GM21786 (cell line): ENCODE measurements around the gene FBXO8.

Source experiments
- ATAC-seq: cut with Tn5 transposase; IDR thresholded peaks from one replicate; pipeline ENCODE4 v1.9.1; 2021; ENCODE audit not compliant: unreplicated experiment

Gene FBXO8

DNA sequence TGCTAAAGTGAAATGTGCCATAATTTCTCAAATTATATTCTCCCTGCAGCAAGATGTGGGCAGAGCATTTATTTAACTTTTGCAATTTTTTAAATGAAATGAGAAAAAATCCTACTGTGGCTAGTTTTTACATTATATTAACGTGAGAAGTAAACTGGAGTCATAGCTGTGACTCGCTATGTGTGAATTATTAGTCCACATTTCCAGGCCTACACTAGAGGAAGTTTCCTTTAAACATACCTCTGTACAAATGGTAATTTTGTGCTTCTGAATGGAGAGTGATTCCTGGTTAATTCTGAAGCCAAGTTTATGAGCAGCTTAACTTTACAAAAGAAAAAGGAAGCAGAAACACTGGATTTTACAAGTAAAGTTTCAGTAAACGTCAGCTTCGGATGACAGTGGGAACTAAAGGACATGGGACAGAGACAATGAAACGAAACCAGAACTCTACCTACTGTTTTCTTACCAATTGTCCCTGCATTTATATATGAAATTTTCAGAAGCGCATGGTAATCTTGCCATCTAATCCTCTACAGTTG lies 72.4 kb downstream of the FBXO8 start:
- no peak for ATAC-seq

DNA sequence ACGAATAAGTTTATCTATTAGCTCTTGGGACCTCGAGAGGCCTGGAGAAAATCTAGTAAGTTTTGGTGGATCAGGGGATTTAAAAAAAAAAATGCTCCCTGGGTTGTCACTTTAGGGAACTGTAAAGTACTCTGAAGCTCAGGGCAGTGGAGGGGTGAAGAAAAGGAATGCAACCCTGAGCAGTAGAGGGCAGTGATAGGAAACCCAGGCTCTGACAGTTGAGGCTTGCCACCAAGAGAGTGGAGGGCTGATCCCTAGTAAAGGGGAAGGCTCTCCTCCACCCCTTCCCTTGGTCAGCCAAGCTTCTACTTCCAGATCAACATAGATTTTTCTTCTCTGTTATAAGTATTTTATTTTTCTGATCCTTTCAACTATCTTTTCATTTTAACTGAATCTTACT lies 73.1 kb downstream of the FBXO8 start:
- ATAC-seq, result no peak

DNA sequence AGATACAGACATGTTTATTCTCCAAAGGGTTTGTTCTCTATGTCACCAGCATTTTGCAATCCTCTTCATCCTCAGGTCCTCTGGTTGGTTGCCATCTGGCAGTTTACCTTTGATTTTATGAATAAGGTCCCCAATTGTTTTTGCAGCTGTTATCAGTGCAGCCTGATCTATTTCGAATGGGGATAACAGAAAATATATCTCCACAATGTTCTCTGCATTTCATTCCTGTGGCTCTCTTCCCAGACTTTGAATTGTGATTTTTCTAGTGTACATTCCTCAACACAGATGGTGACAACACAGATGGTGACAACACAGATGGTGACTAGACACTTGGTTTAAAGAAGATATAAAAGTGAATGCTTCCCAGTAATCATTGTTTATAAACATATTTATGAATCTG lies 74.1 kb downstream of the FBXO8 start:
- no peak for ATAC-seq

DNA sequence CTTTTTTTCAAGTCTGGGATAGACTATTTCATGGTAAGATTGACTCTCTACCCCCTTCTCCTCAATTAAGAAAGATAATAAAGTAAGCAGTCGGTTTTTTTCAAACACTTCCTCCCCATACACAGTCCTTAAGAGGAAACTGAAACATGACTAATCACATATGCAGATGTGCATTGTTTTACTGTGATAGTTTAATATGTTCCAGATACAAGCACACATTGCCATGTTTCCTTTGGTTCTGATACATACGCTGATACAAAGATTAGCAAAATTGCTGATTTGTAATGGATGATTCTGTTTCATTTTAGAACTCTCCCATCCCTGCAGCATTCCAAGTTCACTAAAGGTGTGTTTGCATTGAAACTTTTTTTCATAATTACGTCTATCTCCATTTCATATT lies 76.1 kb downstream of the FBXO8 start:
- no peak for ATAC-seq

DNA sequence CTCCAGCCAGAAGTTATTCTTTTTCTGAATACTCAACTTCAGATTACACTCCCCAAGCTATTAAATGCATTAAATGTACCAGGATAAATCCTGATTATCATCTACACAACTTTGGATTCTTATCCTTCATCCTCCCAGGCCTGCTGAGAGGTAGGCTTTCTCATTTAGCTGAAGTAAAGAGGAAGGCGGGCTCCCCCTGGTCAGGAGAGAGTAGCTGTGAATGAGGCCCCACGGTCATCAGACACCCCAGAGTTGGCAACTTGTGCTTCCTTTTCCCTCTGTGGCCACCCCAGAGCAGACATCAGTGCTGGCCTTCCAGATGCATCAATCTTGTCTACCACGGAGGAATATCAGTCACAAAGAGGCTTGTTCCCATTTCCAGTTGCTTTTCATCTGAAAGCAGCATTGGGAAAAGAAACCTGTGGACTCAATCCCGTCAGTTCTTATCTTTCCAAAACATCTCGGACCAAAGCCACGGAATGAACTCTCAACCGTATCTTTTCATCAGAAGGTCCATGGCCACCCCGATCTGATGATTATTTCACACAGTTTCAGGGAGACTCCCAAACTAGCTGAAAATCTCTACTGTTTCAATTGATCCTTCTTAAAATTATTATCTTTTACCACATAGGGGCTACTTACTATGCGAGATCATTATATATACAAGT lies 79.2 kb downstream of the FBXO8 start:
- no peak for ATAC-seq

DNA sequence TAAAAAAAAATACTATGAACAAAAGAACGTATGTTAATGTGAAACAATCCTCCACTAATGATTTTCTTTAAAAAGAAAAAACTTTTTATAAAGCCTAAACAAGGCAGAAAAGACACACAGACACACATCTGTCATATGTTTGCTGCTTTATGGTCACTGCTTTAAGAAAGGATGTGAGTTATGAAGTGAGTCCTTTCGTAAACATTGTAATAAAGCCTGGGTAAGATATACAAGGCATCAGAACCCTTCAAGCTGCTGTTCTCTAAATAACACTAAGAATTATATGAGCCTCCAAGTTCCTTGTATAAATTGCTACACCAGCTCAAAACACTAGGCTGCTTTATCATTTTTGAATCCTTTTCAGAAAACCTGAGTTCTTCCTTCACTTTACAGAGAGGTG lies 81.6 kb downstream of the FBXO8 start:
- ATAC-seq, result no peak

DNA sequence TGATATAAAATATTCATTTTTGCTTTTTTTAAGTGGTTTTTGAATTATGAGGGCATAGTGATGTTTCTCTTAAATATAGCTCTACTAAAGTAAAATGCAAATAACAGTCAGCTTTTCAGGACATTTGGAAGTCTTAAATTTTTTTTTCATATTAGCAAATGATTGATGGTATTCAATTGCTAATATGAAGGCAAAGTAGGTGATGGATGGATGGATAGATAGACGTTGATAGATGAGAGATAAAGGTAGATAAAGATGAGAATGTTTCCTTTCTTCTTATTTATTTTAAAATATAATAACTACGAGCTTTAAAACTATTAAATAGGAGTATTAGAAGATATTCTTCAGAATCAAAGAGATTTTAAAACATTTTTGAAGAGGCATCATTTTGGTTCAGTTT lies 83.7 kb downstream of the FBXO8 start:
- no peak for ATAC-seq

DNA sequence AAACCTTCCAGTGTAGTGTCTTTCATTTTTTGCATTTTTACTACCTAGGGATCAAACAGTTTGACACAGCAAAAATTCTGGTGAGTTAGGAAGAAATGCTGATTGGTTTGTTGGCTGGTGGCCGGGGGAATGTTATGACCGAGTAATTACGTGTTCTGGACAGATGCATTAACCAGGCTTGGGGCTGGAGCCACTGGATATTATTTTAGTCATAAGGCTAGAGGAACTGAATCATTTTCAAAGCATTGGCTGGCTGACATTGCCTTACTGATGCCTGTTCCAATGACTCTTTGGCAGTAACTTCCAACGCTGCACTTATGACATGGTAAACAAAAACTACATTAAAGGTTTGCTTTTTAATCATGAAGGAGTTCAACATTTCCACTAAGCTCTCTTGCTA lies 84.6 kb downstream of the FBXO8 start:
- ATAC-seq, result no peak

DNA sequence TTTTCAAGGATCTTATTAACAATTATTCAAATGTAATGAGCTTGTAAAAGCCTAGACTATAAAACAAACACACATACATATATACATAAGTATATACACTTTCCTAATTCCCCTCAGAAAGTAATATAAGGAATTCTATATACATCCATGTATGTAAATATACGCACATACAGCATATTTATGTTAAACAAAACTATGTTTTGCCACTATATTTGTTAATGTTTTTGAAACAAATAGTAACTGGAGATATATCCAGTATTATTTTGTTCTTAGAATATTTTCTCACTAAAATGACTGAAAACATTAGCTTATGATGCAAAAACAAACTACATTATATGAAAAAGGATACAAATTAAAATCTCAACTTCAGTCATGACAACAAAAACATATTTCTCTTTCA lies 85.1 kb downstream of the FBXO8 start:
- no peak for ATAC-seq

DNA sequence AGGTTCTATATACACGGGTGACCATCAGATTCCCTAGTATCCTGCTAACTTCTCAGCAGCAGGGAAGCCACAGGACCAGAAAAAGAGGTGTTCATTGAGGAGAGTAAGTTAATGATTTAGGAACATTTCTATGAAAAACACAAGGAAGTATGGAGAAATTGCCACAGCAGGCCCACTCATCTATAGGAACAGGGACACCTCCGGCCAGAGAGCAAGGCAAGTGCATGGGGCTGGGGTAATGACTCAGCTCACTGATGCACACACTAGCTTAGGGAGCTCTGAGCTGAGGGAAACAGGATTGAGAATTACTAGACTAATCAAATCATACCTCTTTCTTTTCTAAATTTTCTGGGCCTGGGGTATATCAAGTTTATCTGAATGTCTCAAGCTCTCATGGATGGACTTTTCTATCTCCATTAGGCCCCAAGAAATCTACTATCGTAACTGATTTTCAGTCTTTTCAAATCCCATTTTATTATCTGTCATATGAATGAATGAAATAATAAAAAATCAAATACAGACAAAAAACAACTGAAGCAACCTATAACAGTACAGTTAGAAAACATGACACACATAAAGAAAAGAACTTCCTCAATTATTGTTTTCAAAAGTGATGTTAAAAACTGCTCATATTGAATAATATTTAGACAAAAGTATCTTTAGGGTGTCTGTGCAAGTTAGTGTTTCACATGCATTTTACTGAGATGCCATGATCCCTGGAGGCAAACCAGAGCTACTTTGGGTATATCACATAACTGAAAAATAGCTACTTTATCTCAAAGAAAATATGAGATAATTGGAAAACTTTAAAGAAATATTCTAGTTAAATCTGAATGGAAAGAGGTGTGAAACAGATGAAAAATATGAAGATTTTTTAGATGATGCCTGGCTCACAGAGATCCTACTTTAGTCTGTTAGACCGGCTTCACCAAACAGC lies 89.8 kb downstream of the FBXO8 start:
- no peak for ATAC-seq

DNA sequence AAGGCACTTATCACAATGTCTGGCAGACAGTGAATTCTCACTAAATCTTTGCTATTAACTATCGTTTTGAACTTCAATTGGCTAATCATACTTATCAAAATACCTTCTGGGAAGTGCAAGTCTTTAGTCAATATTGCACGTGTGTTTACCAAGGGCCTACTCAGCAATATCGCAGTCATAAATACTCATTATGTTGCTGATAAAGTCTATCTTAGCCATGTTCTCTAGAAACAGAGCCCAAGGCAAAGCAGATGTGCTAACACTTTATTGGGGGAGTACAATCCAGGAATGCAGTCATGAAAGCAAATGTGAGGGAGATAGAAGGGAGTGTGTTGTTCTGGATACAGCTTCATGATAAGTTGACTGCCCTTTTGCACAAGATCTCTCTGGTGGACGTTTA lies 90.5 kb downstream of the FBXO8 start:
- ATAC-seq, result no peak

DNA sequence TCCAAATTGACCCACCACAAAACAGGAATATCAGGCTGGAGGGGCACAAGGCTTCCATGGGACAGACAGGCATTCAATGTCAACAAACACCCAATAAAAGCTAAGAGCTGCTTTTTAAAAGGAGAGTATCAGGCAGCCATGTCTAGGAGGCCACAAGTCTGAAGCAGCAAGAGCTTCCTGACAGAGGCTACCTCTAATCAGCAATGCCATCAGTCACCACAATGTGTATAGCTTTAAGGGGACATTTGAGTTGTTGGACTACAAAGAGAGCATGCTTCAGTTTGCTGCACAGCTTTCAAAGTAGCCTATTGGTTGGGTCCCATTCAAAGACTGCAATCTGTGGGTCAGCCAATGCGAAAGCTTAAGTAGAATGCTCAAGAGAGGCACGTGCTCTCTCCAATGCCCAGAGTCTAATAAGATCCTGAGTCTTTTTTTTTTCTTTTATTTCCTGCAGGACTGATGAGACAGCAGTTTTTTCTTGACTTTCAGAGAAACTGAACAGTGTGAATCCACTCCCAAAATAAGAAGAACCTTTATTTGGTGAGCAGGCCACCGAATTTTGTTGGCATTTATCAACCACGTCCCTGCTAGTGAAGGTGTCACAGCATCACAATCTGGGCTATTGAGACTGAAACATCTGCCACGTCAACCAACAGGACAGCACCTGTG lies 92.5 kb downstream of the FBXO8 start:
- ATAC-seq, result no peak

DNA sequence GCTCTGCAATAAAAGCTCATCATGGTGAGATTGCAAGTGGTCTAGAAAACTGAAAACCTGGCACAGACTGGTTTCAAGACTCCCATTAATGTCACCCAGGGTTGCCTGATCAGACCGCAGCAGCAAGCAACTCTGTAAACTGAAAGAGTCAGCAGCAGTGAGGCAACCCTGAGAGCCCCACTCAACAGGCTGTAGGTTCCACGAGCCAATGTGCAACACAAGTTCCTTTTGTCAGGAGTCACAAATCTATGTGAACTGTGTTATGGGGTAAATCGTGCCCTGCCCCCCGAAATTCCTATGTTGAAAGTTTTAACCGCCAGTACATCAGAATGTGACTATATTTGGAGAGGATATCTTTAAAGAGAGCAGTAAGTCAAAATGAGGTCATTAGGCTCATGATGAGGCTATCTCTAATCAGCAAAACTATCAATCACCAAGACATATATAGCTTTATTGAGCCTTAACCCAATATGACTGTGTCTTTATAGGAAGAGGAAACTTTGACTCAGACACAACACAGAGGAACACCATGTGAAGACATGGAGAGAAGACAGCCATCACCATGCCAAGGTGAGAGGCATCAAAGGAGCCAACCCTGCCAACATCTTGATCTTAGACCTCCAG lies 94.0 kb downstream of the FBXO8 start:
- ATAC-seq, result no peak
